ENCODE measurements around the gene ELOB.

Gene ELOB

DNA sequence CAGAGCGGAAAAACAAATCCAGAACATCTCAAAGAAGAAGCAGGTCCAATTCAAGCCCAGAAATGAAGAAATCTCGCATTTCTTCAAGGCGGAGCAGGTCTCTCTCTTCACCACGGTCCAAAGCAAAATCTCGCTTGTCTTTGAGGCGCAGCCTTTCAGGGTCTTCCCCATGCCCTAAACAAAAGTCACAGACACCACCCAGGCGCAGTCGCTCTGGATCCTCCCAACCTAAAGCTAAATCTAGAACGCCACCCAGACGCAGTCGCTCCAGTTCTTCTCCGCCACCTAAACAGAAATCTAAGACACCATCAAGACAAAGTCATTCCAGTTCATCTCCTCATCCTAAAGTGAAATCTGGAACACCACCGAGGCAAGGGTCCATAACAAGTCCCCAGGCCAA lies 14.4 kb downstream of the ELOB start:
- H3K9ac ChIP-seq (ENCODE audit: low read length) = no peak overlapping the region
- H2AFZ ChIP-seq (ENCODE audit: low read length) = no peak overlapping the region
- no peak overlapping the region for H3K4me2 ChIP-seq (ENCODE audit: low read length)
- H3K79me2 ChIP-seq (ENCODE audit: insufficient read depth, low read length) = no peaks in the 10 kb centered on the region
- no peak overlapping the region for H3K4me3 ChIP-seq (ENCODE audit: low read depth, low read length, poor library complexity, severe bottlenecking)
- TF ChIP-seq, protein P1, sequence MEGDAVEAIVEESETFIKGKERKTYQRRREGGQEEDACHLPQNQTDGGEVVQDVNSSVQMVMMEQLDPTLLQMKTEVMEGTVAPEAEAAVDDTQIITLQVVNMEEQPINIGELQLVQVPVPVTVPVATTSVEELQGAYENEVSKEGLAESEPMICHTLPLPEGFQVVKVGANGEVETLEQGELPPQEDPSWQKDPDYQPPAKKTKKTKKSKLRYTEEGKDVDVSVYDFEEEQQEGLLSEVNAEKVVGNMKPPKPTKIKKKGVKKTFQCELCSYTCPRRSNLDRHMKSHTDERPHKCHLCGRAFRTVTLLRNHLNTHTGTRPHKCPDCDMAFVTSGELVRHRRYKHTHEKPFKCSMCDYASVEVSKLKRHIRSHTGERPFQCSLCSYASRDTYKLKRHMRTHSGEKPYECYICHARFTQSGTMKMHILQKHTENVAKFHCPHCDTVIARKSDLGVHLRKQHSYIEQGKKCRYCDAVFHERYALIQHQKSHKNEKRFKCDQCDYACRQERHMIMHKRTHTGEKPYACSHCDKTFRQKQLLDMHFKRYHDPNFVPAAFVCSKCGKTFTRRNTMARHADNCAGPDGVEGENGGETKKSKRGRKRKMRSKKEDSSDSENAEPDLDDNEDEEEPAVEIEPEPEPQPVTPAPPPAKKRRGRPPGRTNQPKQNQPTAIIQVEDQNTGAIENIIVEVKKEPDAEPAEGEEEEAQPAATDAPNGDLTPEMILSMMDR (IDR thresholded peaks at IDR 0.05; ENCODE audit: low read length) = no peak
- no peak for TF ChIP-seq EZH2 (IDR thresholded peaks at IDR 0.05; ENCODE audit: borderline replicate concordance, low read length)
- no peaks in the 10 kb centered on the region for H3K9me3 ChIP-seq (ENCODE audit: low read length)
- no peaks in the 10 kb centered on the region for H3K9me2 ChIP-seq (ENCODE audit: low read depth, low read length)
- peaks cover 100% of the 10 kb centered on the region for H3K36me3 ChIP-seq (ENCODE audit: insufficient read depth, low read length)
- no peaks in the 10 kb centered on the region for H3K4me1 ChIP-seq (ENCODE audit: insufficient read depth, low read length, severe bottlenecking)
- H3K27ac ChIP-seq (ENCODE audit: low read depth, low read length, poor library complexity, severe bottlenecking) = no peak overlapping the region
- no peaks in the 10 kb centered on the region for H4K20me1 ChIP-seq (ENCODE audit: insufficient read depth, low read length)
- no peaks in the 10 kb centered on the region; the same call in 1 of the 2 replicates for H3F3A ChIP-seq (ENCODE audit: insufficient read depth, low read length)
- no peaks in the 10 kb centered on the region for H3K27me3 ChIP-seq (ENCODE audit: insufficient read depth, low read length)

DNA sequence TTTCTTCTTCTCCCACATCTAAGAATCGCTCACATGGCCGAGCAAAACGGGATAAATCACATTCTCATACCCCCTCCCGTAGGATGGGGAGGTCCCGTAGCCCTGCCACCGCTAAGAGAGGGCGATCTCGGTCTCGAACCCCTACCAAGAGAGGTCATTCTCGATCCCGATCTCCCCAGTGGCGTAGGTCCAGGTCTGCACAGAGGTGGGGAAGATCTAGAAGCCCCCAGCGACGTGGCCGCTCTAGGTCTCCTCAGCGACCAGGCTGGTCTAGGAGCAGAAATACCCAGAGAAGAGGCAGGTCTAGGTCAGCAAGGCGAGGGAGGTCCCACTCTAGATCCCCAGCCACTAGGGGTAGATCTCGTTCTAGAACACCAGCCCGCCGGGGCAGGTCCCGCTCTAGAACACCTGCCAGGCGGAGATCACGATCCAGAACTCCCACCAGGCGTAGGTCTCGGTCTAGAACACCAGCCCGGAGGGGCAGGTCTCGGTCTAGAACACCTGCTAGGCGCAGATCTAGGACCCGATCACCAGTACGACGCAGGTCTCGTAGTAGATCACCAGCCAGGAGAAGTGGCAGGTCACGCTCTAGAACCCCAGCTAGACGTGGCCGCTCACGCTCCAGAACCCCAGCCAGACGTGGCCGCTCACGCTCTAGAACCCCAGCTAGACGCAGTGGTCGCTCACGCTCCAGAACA lies 15.0 kb downstream of the ELOB start:
- Histone ChIP-seq H3K9me3 (ENCODE audit: low read length) (no peaks in the 10 kb centered on the region), H3K4me3 (ENCODE audit: low read depth, low read length, poor library complexity, severe bottlenecking) (no peak overlapping the region), H4K20me1 (ENCODE audit: insufficient read depth, low read length) (no peaks in the 10 kb centered on the region), H3K27me3 (ENCODE audit: insufficient read depth, low read length) (no peaks in the 10 kb centered on the region), H3K36me3 (ENCODE audit: insufficient read depth, low read length) (peaks cover 100% of the 10 kb centered on the region), H3K9ac (ENCODE audit: low read length) (no peak overlapping the region), H3K9me2 (ENCODE audit: low read depth, low read length) (no peaks in the 10 kb centered on the region), H3K79me2 (ENCODE audit: insufficient read depth, low read length) (peaks cover 7% of the 10 kb centered on the region), H3K27ac (ENCODE audit: low read depth, low read length, poor library complexity, severe bottlenecking) (no peak overlapping the region), H3K4me2 (ENCODE audit: low read length) (no peak overlapping the region), H3K4me1 (ENCODE audit: insufficient read depth, low read length, severe bottlenecking) (no peaks in the 10 kb centered on the region), H2AFZ (ENCODE audit: low read length) (no peak overlapping the region), H3F3A (ENCODE audit: insufficient read depth, low read length) (no peaks in the 10 kb centered on the region)
- TF ChIP-seq EZH2 (IDR thresholded peaks at IDR 0.05; ENCODE audit: borderline replicate concordance, low read length) = no peak
- TF ChIP-seq, protein P1 (IDR thresholded peaks at IDR 0.05; ENCODE audit: low read length) = no peak

DNA sequence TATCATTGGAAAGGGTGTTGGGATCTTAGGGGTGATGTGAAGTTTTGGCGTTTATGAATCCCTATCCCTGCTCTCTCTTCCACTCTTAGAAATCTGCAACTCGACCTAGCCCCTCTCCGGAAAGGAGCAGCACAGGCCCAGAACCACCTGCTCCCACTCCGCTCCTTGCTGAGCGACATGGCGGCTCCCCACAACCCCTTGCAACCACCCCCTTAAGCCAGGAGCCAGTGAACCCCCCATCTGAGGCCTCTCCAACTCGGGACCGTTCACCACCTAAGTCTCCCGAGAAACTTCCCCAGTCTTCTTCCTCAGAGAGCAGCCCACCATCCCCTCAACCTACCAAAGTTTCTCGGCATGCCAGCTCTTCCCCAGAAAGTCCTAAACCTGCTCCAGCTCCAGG lies 15.6 kb downstream of the ELOB start:
- Histone ChIP-seq H4K20me1 (ENCODE audit: insufficient read depth, low read length) (no peaks in the 10 kb centered on the region), H3K9me3 (ENCODE audit: low read length) (no peaks in the 10 kb centered on the region), H3K9me2 (ENCODE audit: low read depth, low read length) (no peaks in the 10 kb centered on the region), H3K4me1 (ENCODE audit: insufficient read depth, low read length, severe bottlenecking) (no peaks in the 10 kb centered on the region), H3K27ac (ENCODE audit: low read depth, low read length, poor library complexity, severe bottlenecking) (no peak overlapping the region), H3K9ac (ENCODE audit: low read length) (no peak overlapping the region), H3K4me3 (ENCODE audit: low read depth, low read length, poor library complexity, severe bottlenecking) (no peak overlapping the region), H3K4me2 (ENCODE audit: low read length) (no peak overlapping the region), H3K27me3 (ENCODE audit: insufficient read depth, low read length) (no peaks in the 10 kb centered on the region), H3F3A (ENCODE audit: insufficient read depth, low read length) (no peaks in the 10 kb centered on the region), H3K79me2 (ENCODE audit: insufficient read depth, low read length) (peaks cover 12% of the 10 kb centered on the region), H3K36me3 (ENCODE audit: insufficient read depth, low read length) (peaks cover 100% of the 10 kb centered on the region), H2AFZ (ENCODE audit: low read length) (no peak overlapping the region)
- TF ChIP-seq, protein P1 (IDR thresholded peaks at IDR 0.05; ENCODE audit: low read length) = no peak
